NCI-H1092 (cell line): ENCODE results near the gene PLA2G4B.

ENCODE experiments used
- DNase-seq: peaks from one replicate; lab custom pipeline; 2025; lab: John Stamatoyannopoulos, UW

PLA2G4B gene

DNA sequence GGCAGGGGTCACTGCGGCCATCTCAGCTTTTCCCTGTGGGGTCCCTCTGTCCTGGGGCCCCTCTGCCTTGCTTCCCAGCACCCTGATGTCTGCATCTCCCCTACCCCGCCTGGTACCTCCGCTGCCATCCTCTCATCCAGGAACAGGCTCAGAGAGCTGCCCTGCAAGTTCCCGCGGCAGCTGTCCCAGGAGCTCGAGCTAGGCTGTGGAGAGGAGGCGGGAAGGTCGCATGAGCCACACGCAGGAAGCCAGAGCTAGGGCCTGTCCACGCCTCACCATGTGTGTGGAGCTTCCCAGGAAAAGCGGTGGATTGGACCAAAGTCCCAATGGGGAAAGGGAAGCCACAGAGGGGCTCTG, 12.5 kb downstream of the PLA2G4B start:
- DNase-seq = no peak

DNA sequence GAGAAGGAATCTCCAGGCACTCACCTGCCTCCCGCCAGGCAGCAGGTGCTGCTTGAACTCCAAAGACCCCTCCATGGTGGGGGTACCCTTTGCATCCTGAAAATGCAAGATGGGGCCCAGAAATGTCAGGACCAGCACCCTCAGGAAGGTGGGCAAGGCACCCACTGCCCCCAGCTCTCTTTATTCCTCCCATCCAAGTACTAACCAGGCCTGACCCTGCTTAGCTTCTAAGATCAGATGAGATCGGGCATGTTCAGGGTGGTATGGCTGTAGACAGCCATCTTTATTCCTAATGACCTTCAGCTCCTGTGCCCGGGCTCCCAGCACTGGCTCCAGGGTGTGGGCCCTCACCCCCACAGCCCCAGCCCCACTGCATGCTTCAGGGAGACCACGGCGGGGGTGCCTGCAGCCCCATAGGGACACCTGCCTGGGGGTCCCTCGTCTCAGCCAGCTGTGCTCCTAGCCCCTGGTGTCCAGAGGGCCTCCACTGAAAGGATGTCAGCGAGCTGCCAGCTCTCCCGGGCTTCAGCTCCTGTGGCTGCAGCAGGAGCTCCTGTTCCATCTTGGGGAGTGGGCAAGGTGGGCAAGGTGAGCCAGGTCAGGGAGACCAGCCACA, 13.2 kb downstream of the PLA2G4B start:
- no peak for DNase-seq

DNA sequence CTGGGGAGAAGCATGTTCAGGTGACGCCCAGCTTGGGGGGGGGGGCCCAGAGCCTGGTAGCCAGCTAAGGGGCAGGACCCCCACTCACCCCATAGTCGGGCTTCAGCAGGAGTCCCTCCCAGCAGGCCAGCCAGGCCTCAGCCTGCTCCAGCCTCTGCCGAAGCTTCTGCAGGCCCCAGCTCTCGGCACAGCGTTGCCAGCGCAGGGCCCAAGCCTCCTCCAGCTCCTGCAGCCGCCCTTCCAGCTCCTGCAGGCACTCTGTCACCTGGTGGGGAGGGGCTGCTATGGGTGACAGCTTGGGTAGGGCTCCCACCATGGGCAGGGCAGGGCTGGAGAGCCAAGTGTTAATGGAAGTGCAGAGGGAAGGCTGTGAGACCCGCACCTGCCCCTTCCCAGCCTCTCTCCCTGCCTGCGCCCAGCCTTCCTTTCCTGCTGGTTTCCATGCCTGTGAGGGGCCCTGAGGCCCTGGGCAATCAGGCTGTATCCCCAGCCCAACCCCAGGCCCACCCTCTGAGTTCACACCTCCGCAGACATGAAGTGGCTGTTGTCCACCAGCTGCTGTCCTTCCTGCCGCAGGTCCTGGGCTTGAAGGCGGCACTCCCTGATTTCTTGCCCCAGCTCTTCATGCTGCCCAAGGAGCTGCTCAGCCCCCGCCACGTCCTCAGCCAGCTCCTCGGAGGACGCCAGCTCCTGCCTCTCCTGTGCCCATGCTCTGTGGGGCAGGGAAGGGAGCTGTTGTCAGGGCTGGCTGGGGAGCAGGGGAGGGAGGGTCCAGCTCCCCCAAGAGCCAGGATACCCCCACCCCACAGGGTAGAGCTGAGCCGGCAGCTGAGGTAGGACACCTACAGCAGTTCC, 14.3 kb downstream of the PLA2G4B start:
- no peak for DNase-seq

DNA sequence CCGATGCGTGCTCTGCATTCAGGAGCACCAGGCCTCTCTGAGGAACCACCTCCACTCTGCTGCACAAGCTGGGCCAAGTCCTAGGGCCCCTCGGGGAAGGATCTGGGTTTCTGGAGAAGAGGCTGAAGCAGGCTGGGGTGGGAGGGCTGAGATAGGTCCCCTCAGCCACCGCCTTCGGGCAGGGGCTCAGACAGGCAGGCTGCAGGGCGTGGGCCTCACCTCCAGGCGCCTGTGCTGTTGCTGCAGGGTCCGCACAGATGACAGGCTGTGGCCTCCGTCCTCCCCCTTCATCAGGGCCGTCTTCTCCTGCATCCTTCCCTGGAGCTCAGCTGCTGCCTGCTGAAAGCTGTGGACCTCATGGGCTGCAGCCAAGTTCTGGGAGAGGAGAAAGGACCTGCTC, 15.2 kb downstream of the PLA2G4B start:
- no peak for DNase-seq

DNA sequence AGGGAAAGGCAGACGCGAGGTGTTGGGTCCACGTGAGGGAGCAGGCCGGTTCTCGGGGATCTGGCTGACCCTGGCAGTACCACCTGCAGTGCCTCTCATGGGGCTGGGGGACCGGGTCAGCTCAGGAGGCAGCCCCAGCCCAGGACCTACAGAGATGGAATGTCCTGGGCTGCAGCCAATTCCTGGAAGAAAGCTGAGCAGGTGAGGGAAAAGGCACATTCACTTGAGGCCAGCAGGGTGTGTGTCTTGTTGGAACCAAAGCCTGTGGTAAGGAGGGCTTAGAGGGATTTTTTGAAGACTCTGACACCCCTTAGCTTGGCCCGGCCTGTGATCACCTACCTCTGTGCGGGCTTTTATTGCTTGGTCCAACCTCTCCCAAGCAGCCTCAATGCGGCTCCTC, 15.8 kb downstream of the PLA2G4B start:
- DNase-seq = no peak

DNA sequence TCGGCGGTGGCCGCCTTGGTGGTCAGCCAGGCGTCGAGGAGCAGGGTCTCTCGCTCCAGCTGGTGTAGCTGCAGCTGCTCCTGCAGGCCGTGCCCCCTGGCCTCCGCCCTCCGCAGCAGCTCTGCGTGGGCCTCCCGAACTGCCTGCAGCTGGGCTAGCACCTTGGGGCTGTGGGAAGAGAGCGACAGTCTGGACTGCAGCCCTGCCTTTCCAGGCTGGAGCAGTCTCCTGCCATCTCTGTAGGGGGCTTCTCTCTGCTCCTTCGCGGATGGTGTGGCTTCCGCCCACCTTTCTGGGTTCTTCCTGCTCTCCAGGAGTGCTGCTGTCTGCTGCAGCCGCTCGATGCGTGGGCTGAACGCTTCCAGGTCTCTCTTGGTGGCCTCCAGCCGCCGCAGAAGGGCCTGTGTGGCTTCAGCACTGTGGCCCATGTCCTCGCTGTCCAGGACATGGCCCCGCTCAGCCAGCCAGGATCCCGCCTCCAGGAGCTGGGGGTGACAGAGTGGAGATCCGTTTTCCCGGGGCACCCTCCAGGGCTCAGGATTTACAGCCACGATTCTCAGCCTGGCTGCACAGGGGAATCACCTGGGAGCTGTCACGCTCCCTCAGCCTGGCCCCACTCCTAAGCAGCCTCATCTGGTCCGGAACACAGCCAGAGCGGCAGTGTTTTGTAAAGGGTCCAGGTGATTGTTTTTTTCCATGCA, 16.8 kb downstream of the PLA2G4B start:
- DNase-seq = no peak

DNA sequence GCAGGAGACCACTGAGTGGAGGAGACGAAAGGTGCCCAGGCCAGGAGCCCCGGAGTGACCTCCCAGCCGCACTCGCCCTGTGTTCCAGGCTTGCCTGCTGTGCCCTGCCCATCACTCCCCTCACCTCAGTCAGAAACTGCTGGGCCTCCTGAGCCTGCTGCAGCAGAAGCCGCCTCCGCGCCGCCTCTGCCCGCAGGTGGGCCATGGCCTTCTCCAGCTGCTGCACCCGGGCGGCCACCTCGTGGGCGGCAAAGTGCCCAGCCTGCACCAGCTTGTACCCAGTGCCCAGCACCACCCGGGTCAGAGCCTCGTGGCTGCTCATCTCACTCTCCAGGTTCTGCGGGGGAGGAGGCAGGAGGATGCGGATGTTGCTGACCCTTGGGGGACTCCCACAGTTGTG, 17.6 kb downstream of the PLA2G4B start:
- no peak for DNase-seq

DNA sequence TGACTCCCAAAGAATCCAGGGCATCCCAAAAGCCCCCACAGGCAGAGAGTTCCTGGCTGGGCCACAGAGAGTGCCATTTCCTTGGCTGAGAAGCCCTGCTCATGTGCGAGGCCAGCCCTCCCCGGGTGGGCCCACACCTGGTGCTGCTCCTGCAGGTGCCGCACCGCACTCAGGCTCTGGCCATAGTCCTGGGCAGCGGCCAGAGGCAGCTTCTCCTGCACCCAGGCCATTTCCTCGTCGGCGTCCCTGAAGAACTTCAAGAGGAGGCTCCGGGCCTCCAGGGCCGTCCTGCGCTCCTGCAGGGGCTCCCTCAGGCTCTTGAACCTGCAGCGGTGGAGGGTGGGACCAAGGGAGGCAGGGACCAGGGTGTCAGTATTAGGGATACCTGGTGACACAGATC, 18.1 kb downstream of the PLA2G4B start:
- DNase-seq = no peak

DNA sequence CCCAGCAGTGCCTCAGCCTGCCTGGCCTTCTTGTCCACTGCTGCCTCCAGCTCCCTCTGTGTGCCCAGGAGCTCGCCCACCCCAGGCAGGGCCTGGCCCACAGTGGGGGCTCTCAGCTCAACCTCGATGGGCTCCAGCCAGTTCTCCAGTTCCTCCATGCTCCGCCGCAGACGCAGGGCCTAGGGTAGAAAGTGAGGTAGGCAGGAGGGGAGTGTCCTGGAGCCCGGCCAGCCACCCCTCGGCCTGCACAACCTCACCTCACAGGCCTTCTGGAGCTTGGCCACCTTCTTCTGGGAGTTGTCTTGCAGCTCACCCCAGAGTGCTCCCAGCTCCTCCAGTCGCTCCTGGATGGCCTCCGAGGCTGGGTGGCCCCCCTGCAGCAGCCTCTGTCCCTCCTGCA, 18.7 kb downstream of the PLA2G4B start:
- DNase-seq = no peak

DNA sequence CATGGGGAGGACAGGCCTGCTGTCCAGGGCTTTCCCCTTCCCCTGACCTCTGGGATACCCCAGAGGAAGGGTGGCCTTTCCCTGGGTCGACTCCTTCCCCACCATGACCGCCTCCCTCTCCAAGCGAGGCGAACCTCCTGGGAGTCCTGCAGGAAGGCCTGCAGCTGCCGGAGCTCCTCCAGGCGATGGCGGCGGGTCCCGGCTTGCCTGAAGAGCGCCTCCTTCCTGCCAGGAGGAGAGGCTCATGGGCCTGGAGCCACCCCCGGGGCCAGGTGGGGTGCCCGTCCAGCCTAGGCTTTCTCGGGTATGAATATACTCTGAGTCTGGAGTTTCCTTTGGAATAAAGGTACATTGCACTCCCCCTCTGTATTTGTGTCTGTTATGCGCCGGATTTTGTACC, 20.1 kb downstream of the PLA2G4B start:
- no peak for DNase-seq

DNA sequence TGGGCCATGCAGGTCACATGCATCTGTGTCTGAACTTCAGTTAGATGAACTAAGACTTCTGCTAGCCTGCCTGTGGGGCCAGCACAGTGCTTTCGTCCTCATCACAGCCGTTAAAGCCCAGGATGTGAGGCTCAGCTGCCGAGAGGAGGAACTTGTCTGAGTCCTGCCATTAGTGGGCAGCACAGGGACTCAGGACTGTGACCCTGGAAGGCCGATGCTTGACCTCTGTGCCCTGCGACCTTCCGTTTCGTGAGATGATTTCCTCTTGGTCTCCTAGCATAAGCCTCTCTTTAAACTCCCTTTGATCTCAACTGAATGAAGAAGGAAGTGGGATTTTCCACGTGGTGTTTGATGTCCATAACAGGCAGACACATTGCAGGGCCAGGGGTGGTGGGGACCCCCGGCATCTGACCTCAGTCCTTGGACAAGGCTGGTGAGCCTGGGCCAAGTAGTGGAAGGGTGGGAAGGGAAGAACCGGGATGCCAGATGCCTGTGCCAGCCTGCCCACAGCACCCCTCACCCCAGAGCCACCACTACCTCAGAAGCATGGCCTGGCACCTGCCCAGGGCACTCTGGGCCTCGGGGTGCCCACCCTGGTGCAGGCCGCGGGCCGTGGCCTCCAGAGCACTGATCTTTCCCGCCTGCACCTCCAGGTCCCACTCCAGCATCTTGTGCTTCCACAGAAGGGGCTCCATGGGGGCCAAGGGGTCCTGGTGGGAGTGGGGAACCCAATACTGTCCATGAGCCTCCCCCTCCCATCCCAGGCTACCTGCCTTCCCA, 21.6 kb downstream of the PLA2G4B start:
- DNase-seq = no peak

DNA sequence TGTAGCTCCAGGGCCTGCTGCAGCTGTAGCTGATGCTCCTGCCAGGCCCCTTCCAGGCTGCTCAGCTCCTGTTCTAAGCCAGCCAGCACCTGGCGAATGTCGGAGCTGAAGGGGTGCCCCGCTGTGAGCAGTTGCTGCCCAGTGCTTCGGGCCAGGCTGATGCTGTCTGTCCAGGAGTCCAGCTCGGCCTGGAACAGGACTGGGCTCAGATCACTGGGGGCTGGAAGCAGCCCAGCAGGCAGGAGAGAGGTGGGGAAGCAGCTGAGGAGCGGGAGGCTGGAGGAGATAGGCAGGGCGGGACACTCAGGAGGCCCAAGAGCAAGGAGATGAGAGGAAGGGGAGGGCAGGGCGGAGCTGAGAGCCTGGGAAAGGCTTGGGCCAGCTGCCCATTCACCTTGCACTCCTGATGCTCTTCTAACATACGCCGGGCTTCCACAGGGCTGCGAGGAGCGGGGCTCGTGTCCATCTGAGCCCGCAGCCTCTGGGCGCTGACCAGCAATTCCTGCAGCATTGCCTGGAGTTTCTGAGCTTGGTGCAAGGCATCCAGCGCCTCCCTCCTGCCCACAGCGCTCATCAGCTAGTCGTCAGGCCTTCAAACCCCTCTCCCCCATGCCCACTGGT, 23.2 kb downstream of the PLA2G4B start:
- no peak for DNase-seq

DNA sequence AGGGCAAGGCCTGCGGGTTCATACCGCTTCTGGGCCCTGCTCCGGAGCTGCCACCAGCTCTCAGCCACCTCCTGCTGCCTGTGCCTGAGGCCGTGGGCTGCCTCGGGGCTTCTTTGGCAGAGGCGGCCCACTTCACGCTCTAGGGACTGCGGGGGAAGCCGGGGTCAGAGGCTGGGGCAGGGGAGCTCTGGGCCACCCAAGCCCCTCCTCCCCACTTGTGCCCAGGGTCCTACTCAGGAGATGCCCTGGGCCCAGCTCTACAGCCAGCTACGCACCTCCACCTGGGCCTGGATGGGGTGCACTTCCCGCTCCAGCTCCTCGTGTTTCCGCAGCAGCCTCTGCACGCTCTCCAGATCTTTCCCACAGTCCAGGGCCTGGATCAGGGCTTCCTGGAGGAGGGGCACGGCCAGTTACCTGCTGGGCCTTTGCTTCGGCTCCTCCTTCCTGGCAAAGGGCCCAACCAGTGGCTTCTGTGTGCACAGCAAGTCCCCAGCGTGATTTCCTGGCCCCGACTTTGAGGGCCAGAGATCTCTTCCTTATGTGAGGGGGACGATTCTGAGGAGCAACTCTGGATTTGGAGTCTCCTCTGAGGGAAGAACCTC, 24.0 kb downstream of the PLA2G4B start:
- no peak for DNase-seq

DNA sequence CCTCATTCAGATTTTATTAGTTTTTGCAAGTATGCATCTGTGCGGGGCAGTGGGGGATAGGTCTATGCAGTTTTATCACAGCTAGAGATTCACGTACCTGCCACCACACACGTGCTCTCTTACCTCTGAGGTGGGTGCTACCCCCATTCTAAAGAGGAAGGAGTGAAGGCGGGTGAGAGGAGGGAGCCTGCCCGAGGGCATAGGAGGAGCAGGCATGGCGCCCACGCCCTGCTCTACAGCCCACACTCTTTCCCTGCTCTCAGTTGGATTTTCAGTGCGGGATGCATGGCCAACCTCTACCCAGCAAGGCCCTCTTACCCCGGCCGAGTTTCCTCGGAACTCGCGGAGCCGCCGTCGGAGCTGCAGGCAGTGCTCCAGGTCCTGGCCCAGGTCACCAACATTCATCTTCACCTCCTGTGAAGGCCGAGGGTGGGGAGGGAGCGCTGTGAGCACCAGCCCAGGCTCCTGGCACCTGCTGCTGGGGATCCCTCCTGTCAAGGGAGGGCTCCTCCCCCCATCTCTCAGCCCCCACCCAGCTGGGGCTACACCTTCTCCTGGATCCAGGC, 26.9 kb downstream of the PLA2G4B start:
- DNase-seq = no peak

DNA sequence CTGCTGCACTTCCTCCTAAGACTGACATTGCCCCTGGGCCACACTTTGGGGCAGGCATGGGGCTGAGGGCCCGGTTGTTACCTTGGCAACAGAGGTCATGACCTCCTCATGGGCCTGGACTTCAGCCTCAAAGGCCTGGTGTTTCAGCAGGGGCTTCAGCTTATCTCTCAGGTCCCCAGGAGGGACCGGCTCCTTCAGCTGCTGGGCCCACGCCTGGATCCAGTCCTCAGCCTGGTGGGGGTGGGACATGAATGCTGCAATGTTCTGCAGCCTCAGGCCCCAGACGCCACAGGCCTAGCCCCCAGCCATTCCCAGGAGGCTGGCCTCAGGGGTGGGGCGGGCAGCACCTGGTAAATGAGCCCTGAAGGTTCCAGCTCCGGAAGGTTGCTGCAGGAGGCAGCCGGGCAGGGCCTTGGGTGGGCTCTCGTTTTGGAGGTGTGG, 27.6 kb downstream of the PLA2G4B start:
- no peak for DNase-seq

DNA sequence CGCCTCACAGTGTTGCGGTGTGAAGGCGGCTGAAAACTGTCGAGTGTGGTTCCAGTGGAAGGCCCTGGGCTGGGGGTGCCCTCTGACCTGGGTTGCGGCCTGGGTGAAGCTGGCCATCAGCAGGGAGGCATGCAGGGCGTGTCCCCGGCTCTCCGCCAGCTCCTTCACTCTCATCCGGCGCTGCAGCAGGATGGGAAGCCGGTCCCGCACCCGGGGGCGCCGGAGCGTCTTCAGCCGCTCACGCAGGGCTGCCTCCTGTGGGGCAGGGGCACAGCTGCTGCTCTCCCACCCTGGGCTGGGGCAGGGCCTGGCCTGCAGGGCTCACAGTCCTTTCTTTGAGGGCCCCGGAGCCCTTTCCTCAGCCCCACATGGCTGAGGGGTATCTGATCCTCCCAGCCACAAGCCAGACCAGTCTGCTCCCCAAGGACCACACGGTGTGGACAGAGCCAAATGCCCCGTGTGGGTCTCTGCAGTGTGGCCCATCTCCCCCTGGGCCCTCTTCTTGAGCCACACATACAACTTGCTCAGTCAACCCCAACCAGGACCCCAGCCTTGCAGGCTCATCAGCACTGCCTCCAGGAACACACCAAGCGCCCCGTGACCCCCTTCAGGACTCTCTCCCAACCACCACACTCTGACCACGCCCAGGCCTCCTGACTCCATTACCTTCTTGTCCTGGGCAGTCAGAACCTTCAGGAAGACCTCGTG, 28.4 kb downstream of the PLA2G4B start:
- no peak for DNase-seq

DNA sequence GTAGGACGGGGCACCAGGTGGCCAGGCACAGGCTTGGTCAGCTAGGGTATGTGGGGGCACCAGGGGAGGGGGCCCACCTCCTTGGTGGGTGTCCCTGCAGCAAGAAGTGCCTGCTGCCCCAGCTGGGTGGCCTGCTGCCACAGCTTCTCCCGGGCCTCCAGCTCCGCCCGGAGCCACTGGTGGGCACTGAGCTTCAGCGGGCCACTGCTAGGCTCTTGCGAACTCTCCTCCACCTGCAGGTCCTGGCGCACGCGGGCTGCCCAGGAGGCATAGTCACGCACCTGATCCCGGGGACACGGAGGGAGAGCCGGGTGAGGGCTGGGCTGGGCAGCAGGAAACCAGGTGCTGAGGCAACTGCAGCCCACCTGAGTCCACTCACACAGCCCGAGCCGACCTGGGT, 29.7 kb downstream of the PLA2G4B start:
- no peak for DNase-seq

DNA sequence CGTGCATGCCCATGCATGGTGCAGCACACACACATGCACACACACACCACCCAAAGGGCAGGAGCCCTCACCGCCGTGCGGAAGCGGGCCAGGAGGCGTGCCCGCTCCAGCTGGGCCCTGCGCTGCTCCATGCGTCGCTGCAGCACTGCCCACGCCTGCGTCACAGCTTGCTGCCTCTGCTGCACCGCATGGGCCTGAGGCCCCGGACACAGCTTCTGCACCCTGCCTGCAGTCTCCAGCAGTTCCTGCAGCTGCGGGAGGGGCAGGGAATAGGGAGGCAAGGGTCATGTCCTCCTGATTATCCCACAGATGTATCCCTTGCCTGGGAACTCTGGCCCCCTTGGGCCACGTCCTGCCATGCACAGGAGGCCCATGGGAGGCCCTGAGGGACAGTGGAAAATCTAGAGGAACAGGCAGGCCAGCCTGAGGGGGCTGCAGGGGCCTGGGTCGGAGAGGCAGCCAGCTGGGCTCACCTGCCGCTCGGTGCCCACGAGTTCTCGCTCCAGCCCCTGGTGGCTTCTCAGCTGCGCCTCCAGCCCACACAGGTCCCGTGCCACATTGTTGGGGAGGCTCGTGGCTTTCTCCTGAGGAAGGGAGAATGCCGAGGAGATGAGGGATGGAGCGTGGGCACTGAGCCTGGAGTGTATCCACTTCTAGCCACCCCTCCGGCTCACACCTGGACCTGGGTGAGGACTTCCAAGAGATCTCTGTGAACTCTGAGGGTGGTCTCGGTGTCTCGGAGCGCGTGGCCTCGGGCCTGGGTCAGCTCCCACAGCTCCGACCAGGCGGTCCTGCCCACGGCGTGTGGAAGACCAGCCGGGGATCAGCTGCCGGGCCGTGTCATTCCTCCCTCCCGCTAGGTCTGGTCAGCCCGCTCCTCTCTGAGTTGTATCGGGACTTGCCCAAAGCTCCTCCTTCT, 31.4 kb downstream of the PLA2G4B start:
- DNase-seq = no peak

DNA sequence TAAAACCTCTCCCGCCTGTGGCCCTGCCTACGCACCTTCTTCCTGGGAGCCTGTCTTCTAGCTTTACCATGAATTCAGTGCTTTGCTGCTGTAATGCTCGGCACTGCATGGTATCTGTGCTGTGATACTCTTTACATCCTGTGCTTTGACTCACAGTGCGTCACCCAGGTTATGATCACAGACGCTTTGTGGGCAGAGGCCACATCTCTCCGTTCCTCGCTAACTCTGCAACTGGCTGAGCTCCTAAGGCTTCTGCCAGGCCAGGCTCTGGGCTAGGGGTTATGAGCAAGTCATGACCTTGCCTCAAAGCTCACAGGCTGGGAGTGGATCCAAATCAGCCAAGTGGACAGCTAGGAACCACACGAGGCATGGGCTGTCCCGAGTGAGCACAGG, 32.0 kb downstream of the PLA2G4B start:
- no peak for DNase-seq
